HUES64 (cell line): ENCODE measurements around the gene FOXP4.

Source experiments
- H3K27ac ChIP-seq: 2 replicates; pipeline ENCODE4 v1.7.0; 2013; ENCODE audit warnings: low read depth, low read length, inconsistent platforms
- H3K27me3 ChIP-seq: 2 replicates; pipeline ENCODE4 v1.6.1; 2013; ENCODE audit warnings: mild to moderate bottlenecking, low read length; ENCODE audit not compliant: insufficient read depth
- H3K36me3 ChIP-seq: 2 replicates; pipeline ENCODE4 v1.6.1; 2013; ENCODE audit warnings: mild to moderate bottlenecking, low read length; ENCODE audit not compliant: insufficient read depth
- H3K4me1 ChIP-seq: 2 replicates; pipeline ENCODE4 v1.6.1; 2013; ENCODE audit warnings: mild to moderate bottlenecking, low read length, moderate library complexity; ENCODE audit not compliant: insufficient read depth
- H3K4me3 ChIP-seq: 2 replicates; pipeline ENCODE4 v1.5.1; 2013; ENCODE audit warnings: mild to moderate bottlenecking, low read length, moderate library complexity
- H3K9ac ChIP-seq: 2 replicates; pipeline ENCODE4 v1.6.1; 2013; ENCODE audit warnings: mild to moderate bottlenecking, low read depth, low read length
- H3K9me3 ChIP-seq: 2 replicates; pipeline ENCODE4 v1.6.1; 2013; ENCODE audit warnings: low read depth, low read length; ENCODE audit not compliant: insufficient read depth
- WGBS: fragments of 150-250, 120-280 bp; methylation state at CpG from one replicate; pipeline ENCODE4 v1.1.7; 2013; ENCODE audit warnings: missing lambda C conversion rate; 5-methylcytosine and 5-hydroxymethylcytosine counted together

FOXP4 gene

GRCh38 chr6:41505122-41506049 is 40.8 kb upstream of the FOXP4 start:
- H3K9ac ChIP-seq: no peak overlapping the region
- no peaks in the 10 kb centered on the region for H3K9me3 ChIP-seq
- H3K4me1 ChIP-seq: peaks cover 17% of the 10 kb centered on the region
- no peaks in the 10 kb centered on the region for H3K36me3 ChIP-seq
- H3K27ac ChIP-seq: no peak overlapping the region
- H3K27me3 ChIP-seq: peaks cover 94% of the 10 kb centered on the region
- WGBS: 5% methylated on average over 57 of the region's 57 CpGs
- peak overlapping the region; percentile 44 for H3K4me3 ChIP-seq

GRCh38 chr6:41508479-41508878 is 37.7 kb upstream of the FOXP4 start:
- 93% methylated on average over 6 of the region's 6 CpGs for WGBS
- Histone ChIP-seq H3K27me3 (peaks cover 98% of the 10 kb centered on the region), H3K9me3 (no peaks in the 10 kb centered on the region), H3K36me3 (no peaks in the 10 kb centered on the region), H3K4me1 (peaks cover 8% of the 10 kb centered on the region), H3K9ac (no peak overlapping the region), H3K27ac (no peak overlapping the region), H3K4me3 (no peak overlapping the region)

- peaks cover 96% of the 10 kb centered on the region for H3K27me3 ChIP-seq
- H3K9ac ChIP-seq: no peak overlapping the region
- no peaks in the 10 kb centered on the region for H3K36me3 ChIP-seq
- no peaks in the 10 kb centered on the region for H3K9me3 ChIP-seq
- no peak overlapping the region for H3K27ac ChIP-seq
- WGBS: 87% methylated on average over 5 of the region's 5 CpGs
- no peak overlapping the region for H3K4me3 ChIP-seq
- peaks cover 2% of the 10 kb centered on the region for H3K4me1 ChIP-seq
These were observed 36.6 kb upstream of the FOXP4 start for GRCh38 chr6:41509580-41509979.

GRCh38 chr6:41511443-41512060 is 34.6 kb upstream of the FOXP4 start:
- Histone ChIP-seq H3K27me3 (peaks cover 79% of the 10 kb centered on the region), H3K4me1 (no peaks in the 10 kb centered on the region), H3K9ac (no peak overlapping the region), H3K27ac (no peak overlapping the region), H3K4me3 (no peak overlapping the region), H3K36me3 (no peaks in the 10 kb centered on the region), H3K9me3 (no peaks in the 10 kb centered on the region)
- WGBS: 91% methylated on average over 7 of the region's 7 CpGs

- Histone ChIP-seq H3K36me3 (no peaks in the 10 kb centered on the region), H3K4me1 (no peaks in the 10 kb centered on the region), H3K27me3 (peaks cover 73% of the 10 kb centered on the region), H3K9me3 (no peaks in the 10 kb centered on the region), H3K27ac (no peak overlapping the region), H3K4me3 (no peak overlapping the region), H3K9ac (no peak overlapping the region)
- WGBS: 92% methylated on average over 5 of the region's 6 CpGs
These were observed 34.0 kb upstream of the FOXP4 start for GRCh38 chr6:41512146-41512701.

GRCh38 chr6:41515995-41516394 is 30.2 kb upstream of the FOXP4 start:
- no peaks in the 10 kb centered on the region for H3K9me3 ChIP-seq
- no peak overlapping the region for H3K27ac ChIP-seq
- no peak overlapping the region for H3K4me3 ChIP-seq
- H3K4me1 ChIP-seq: peaks cover 4% of the 10 kb centered on the region; the same call in 1 of the 2 replicates
- no peak overlapping the region for H3K9ac ChIP-seq
- whole genome bisulfite sequencing: 98% methylated on average over 6 of the region's 6 CpGs
- H3K36me3 ChIP-seq: no peaks in the 10 kb centered on the region
- H3K27me3 ChIP-seq: peaks cover 35% of the 10 kb centered on the region

- no peak overlapping the region for H3K4me3 ChIP-seq
- H3K9ac ChIP-seq: no peak overlapping the region
- H3K9me3 ChIP-seq: no peaks in the 10 kb centered on the region
- 67% methylated on average over 7 of the region's 7 CpGs for WGBS
- peaks cover 24% of the 10 kb centered on the region for H3K27me3 ChIP-seq
- no peaks in the 10 kb centered on the region for H3K36me3 ChIP-seq
- H3K27ac ChIP-seq: no peak overlapping the region
- H3K4me1 ChIP-seq: peaks cover 4% of the 10 kb centered on the region; the same call in 1 of the 2 replicates
These were observed 28.1 kb upstream of the FOXP4 start for GRCh38 chr6:41518118-41518517.

GRCh38 chr6:41519305-41519744 is 26.9 kb upstream of the FOXP4 start:
- Histone ChIP-seq H3K27ac (no peak overlapping the region), H3K27me3 (peaks cover 22% of the 10 kb centered on the region), H3K4me1 (peaks cover 4% of the 10 kb centered on the region), H3K9me3 (no peaks in the 10 kb centered on the region), H3K36me3 (no peaks in the 10 kb centered on the region), H3K9ac (no peak overlapping the region), H3K4me3 (no peak overlapping the region)
- WGBS: 61% methylated on average over 3 of the region's 3 CpGs

- H3K27me3 ChIP-seq: peaks cover 16% of the 10 kb centered on the region
- 82% methylated on average over 8 of the region's 8 CpGs for WGBS
- no peak overlapping the region for H3K9ac ChIP-seq
- H3K9me3 ChIP-seq: no peaks in the 10 kb centered on the region
- no peak overlapping the region for H3K27ac ChIP-seq
- H3K4me3 ChIP-seq: no peak overlapping the region
- H3K4me1 ChIP-seq: peaks cover 9% of the 10 kb centered on the region
- no peaks in the 10 kb centered on the region for H3K36me3 ChIP-seq
These were observed 26.2 kb upstream of the FOXP4 start for GRCh38 chr6:41519745-41520699.

- Histone ChIP-seq H3K27me3 (peaks cover 34% of the 10 kb centered on the region), H3K4me1 (peaks cover 11% of the 10 kb centered on the region), H3K36me3 (no peaks in the 10 kb centered on the region), H3K4me3 (no peak overlapping the region), H3K9ac (no peak overlapping the region), H3K27ac (no peak overlapping the region), H3K9me3 (no peaks in the 10 kb centered on the region)
- 85% methylated on average over 15 of the region's 15 CpGs for WGBS
These were observed 23.2 kb upstream of the FOXP4 start for GRCh38 chr6:41522780-41523548.
